Measurements from ENCODE around the gene MRAP2.
"Not testable (repeated sequence)": the region's sequence is repeated elsewhere in the genome, so short reads cannot be mapped to it uniquely, and the experiment has no call there.

MRAP2 gene

DNA sequence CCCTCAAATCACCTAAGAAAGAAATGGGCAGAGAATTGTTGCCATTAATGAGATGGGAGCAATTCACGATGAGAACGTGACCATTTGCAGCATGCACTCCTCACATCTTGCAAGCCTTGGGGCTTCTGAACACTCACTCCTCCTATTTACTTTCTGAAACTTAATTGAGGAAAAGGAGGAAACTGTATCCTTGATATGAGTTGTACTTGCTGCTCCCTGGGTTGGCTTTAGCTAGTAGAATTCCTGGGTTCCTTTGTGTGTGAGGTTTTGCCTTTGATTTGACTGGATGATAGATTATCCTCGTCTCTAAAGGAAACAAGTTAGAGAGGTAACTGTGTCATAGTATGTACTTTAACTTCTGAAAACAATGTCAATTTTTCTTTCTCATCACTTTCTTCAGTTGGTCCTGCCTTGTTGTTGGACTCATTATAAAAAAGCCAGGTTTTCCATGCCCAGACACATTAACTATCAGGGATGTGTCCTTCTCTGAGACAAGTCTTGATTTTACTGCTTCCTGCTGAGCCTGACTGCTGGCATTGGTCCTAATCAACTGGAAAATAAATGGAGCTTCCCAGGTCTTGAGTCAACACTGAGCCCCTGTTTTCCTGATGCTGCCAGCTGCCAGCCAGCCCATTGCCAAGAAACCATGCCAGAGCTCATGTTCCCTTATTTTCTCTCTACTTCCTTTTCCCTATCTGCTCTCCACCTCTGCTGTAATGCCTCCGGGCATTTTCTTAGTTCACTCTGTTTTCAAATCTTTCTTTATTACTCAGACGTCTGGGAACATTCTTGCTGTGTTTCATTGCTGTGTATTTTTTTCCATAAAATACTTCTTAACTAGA is 6.0 kb upstream of the MRAP2 start:
- DNase-seq (ENCODE audit: extremely low read depth in 1 of 2, low read depth in 1 of 2) = no peak

DNA sequence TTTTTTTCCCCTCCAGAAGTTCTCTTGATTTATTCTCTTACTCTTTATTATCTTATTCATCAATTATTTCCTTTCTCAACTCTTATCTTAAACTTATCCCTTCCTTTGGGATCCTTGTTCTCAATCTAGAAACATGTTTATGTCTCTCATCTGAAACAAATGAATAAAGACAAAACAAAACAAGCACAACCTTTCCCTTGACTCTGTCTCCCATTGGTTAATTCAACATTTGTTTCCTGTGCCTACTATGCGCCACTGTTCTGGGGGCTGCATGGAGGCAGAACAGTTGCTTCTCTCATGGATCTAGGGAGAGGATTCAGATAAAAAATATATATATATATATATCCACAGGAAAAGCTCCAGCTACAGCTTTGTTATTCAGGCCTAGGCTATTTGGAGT is 5.2 kb upstream of the MRAP2 start:
- no peak for DNase-seq (ENCODE audit: extremely low read depth in 1 of 2, low read depth in 1 of 2)

DNA sequence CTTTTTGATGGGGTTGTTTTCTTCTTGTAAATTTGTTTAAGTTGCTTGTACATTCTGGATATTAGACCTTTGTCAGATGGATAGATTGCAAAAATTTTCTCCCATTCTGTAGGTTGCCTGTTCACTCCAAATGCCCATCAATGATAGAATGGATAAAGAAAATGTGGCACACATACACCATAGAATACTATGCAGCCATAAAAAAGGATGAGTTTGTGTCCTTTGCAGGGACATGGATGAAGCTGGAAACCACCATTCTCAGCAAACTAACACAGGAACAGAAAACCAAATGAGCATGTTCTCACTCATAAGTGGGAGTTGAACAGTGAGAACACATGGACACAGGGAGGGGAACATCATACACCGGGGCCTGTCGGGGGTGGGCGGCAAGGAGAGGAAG is 1.6 kb upstream of the MRAP2 start:
- not testable (repeated sequence) for DNase-seq (ENCODE audit: extremely low read depth in 1 of 2, low read depth in 1 of 2)

DNA sequence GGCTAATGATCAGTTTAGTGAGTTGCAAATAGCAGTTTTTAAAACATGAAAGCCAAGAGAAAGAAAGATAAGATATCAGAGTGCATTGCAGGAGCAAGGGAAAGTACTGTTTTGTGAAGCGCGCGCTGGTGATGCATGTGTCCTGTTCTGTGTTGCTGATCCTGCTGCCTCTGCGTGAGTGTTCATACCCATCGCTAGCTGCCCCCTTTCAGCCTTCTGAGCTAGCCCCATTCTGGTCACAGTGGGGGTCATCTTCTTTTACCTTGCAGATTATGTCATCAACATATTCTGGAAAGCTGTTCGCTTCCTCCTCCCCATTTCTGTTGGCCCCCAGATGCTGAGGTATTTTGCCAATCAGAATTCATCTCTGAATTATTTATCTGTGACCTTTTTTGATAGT is 1.9 kb downstream of the MRAP2 start:
- no peak for DNase-seq (ENCODE audit: extremely low read depth in 1 of 2, low read depth in 1 of 2)

DNA sequence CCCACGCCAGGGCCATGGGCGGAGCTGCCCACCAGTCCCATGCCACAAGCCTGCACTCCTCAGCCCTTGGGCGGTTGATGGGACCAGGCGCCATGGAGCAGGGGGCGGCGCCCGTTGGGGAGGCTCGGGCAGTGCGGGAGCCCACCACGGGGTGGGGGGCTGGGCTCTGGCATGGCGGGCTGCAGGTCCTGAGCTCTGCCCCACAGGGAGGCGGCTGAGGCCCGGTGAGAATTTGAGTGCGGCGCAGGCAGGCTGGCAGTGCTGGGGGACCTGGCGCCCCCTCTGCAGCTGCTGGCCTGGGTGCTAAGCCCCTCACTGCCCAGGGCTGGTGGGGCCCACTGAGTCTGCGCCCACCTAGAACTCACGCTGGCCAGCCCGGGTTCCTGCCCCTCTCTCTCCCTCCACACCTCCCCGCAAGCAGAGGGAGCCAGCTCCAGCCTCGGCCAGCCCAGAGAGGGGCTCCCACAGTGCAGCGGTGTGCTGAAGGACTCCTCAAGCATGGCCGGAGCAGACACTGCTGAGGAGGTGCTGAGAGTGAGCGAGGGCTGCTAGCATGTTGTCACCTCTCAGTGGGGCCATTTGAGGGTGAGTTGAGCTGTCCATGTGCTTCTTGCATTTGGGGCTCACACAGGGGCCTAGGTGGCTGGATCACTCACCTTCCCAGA is 4.0 kb downstream of the MRAP2 start:
- no peak for DNase-seq (ENCODE audit: extremely low read depth in 1 of 2, low read depth in 1 of 2)

DNA sequence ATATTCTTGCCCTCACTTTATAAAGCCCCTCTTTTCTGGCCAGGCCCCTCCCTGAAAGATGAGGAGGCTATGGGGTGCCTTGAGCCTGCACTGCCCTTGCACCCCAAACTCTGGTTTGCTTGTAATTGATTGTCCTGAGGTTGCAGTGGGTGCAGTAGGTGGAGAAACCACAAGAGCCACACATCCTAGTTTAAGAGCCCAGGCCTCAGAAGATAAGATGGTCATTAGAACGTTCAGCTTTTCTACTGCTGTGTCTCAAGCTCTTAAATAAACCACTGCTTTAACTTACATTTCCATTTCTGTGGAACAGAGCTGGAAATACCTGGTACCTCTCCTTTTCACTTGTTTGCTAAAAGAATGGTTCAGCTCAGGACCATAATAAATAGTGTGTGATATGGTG is 9.0 kb downstream of the MRAP2 start:
- no peak for DNase-seq (ENCODE audit: extremely low read depth in 1 of 2, low read depth in 1 of 2)

DNA sequence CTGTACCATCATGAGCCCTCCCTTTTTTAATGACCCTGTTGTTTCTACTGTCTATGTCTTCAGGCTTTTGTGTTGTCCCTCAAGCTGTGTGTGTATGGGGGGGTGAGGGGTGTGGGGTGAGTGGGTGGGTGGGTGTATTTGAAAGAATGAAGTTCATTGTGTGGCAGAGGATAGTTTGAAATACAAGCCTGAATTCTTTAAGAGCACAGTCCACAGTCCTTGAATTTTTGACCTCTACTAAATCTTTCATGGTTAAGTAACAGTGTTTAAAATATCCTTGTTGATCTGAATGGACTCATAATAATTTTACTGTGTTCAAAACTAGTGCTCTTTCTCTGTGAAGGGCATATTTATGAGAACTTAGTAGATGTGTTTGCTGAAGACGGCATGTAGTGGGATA is 10.0 kb downstream of the MRAP2 start:
- no peak for DNase-seq (ENCODE audit: extremely low read depth in 1 of 2, low read depth in 1 of 2)

DNA sequence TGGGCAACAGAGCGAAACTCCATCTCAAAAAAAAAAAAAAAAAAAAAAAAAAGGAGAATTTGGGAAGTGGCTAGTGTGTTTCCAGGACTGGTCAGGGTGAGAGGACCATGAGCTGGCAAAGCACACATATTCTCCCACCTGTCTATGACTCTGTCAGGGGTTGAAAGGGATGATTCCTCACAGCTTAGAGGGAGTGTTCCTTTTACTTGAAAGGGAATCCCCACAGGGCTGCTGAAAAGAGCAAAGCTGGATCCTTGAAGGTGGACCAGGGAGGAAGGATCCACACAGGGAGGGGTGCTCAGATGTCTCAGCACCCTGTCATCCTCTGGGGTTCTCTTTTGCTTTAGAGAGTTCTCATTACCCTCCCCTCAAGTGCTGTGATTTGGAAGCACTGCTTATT is 13.2 kb downstream of the MRAP2 start:
- DNase-seq (ENCODE audit: extremely low read depth in 1 of 2, low read depth in 1 of 2) = no peak

DNA sequence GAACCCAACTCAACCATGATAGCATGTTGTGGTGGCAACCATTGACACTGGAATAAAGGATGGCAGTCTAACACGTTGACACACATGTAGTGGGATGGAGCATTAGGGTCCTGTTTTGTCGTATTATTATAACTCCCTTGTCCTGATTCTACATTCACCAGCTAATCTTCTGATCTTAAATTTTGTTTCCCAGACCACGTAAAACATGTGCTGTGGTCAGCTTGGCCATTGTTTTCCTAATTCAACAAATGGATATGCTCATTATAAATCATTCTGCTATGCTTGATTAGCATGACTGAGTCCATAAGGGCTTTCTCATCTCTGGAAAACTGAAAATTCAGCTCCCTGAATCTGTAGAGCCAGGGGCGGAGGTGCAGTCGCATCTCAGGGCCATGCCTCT is 15.0 kb downstream of the MRAP2 start:
- no peak for DNase-seq (ENCODE audit: extremely low read depth in 1 of 2, low read depth in 1 of 2)

DNA sequence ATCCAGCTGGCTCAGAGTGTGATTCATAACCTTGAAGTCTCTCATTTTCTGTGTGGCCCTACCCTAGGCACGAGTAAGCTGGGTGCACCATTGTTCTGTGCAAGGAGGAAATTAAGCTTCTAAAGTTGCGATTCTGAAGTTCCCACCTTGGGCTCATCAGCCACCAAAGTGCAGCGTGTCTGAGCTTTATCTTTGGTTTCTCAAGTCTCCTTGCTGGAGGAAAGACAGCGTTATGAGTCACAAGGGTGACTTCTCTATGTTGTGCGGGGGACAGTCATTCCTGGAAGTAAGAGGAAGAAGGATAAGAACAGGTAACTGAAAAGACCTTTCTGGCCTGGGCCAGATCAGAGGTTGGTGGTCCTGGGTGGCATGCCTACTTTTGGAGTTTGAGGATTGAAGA is 16.8 kb downstream of the MRAP2 start:
- no peak for DNase-seq (ENCODE audit: extremely low read depth in 1 of 2, low read depth in 1 of 2)

DNA sequence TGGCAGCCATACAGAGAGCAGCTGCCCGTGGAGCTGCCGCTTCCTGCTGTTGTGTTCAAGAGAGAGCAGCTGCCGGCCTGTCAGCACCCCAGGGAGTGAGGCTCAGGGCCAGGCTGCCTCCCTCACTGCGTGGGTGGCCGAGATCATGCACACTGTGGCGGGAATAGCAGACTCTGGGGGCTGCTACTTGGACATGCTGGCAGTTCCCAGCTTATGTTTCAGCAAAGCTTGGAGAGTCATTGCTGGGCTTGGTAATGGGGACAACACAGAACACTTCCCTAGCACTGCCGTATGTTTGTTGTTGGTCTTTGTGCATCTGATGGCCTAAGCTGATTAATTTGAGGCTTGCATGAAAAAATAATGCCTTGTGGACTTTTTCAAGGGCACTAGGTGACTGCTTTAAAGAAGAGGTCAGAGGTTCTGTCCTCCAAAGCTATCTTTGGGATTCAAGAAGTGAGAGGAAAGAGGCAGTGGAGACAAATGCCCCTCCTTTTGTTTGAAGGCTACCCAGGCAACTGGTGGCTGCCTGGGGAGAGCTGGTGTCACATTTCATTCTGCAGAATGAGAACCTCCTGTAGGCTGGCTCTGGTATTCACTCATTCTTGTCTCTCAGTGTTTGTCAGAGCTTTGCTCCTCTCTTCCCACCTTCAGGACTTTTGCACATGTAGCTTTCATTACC is 18.8 kb downstream of the MRAP2 start:
- DNase-seq (ENCODE audit: extremely low read depth in 1 of 2, low read depth in 1 of 2) = no peak

DNA sequence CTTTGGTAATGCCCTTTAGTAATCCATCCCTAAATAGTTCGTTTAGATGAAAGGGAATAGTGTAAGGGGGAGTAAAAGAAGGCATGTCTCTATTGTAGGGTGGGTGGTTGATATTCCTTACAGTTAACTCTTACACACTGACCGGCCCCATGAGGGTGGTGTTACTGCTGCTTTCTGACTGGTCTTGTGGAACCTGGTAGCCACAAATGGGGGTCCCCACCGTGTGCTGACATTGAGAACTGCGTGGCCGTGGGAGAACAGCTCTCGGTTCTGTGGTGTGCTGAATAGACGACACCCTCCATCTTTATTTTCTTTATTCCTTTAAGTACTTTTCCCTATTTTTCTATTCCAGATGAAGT is 19.3 kb downstream of the MRAP2 start:
- DNase-seq (ENCODE audit: extremely low read depth in 1 of 2, low read depth in 1 of 2) = no peak

DNA sequence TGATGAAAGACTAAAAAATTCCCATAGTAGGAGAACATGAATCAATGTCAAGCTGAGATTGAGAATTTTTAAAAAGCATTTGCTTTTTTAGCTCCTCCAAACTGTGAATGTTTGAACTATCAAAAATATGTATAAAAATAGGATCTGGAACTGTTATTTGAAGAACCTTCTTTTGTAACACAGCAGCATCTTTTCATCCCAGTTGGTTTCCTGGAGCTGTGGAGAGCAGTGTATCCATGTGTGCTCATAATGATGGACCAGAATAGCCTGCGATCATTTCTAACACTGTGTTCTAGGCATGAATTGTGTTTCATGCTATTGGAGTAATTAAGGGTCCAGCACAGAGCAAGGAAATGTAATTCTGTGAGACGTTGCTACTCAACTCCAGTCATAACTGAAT is 22.1 kb downstream of the MRAP2 start:
- DNase-seq (ENCODE audit: extremely low read depth in 1 of 2, low read depth in 1 of 2) = no peak

DNA sequence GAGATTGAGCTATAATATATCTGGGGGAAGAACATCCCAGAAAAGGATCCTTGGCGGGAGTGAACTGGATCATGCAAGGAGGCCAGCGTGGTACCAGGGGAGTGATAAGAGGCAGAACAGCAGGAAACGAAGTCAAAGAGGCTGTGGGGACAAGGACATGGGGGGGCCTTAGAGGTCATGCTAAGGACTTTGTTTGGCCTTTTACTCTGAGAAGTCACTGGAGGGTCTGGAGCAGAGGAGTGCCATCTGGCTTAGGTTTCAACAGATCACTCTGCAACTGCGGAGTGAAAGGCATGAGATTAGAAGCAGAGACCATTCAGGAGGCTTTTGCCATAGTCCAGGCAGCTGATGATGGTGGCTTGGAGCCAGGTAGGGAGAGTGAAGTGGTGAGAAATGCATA is 24.3 kb downstream of the MRAP2 start:
- DNase-seq (ENCODE audit: extremely low read depth in 1 of 2, low read depth in 1 of 2) = no peak

DNA sequence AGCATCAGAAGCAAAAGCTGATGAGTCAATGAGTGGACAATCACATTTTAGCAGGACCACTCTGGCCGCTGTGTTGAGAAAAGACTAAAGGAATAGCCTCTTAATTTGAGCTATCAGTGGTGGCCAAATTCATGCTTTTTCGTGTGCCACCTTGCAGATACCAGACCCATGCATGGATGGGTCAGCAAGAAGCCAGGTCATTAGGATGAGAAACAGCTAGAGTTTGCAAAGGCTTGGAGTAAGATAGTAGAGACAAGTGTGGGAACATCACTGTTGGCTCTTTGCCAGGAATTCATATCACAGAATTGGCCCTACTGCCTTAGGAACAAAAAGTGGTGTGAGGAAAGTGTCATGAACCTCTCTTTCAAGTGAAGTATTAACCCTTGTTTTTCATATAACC is 25.5 kb downstream of the MRAP2 start:
- DNase-seq (ENCODE audit: extremely low read depth in 1 of 2, low read depth in 1 of 2) = no peak

DNA sequence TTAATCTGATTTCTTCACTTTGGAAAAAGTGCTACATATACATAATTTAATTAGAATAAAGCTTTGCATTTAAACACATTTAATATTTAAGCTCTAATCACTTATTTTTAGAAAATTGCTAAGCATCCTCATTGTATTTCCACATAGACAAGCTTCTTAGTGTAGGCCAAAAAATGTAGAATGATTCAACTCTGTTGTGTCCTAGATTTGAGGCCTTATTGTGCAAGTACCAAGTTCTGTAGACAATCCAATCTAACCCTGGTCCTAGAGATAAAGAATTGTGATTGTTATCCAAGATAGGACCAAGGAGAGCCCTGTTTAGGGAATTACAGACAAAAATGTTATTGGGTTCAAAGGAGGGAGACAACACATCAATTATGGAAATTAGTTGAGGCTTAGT is 27.6 kb downstream of the MRAP2 start:
- DNase-seq (ENCODE audit: extremely low read depth in 1 of 2, low read depth in 1 of 2) = no peak

DNA sequence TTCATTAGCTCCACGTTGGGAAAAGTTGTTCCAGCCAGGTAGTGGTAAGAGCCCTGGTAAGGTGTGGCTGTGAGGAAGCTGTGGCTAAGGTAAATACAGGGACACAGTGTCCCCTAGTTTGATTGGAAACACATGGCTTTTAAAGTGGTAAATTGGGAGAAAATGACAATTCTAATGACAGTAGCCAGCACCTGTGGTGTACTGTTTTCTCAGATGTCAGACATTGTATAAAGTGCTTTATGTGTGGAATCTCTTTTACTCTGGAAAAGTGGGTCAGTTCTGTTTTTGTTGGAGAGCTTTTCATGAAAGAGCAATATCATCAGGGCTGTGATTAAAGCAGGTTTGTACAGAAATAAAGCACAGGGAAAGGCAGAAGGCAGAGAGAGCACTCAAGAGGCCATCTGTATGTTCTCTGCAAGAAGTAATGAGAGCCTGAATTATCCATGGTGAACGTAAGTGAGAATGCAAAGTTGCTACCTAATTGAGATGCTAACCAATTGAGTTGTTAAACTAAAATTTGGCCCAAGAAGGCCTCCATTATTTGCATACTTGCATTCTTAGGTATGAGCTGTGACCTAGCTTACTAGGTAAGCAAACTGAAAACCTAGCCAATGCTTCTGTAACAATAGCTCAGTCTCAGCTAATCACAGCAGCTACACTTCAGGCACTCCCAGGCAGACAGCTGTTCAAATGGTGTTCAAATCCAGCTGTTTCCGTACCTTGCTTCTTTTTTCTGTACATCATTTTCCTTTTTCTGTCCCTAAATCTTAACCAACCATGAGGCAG is 28.2 kb downstream of the MRAP2 start:
- DNase-seq (ENCODE audit: extremely low read depth in 1 of 2, low read depth in 1 of 2) = no peak

DNA sequence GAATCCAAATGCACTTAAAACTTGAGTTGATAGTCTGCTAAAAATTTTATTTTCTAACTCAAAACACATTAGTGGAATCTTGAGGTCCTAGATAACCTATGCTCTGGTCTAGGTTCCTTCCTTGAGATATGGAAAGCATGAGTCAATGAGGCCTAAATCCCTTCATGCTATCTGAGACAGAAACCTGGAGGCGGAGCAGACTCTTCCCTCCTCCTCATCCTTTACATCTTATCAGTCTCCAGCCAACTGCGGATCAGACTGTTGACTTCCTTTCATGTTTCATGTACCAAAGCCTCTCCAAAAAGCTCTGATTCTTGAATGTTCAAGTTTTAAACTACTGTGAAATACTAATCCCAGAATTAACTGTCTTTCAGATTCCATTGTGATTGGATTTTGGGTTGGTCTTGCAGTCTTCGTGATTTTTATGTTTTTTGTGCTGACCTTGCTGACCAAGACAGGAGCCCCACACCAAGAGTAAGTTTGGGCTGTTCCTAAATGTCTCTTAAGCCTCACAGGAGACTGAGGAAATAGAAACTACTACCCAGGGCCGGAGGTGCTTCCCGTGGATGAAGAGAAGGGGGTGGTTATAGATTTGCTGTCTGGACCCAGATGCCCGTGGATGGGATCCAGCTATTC is 29.1 kb downstream of the MRAP2 start:
- DNase-seq (ENCODE audit: extremely low read depth in 1 of 2, low read depth in 1 of 2) = no peak

DNA sequence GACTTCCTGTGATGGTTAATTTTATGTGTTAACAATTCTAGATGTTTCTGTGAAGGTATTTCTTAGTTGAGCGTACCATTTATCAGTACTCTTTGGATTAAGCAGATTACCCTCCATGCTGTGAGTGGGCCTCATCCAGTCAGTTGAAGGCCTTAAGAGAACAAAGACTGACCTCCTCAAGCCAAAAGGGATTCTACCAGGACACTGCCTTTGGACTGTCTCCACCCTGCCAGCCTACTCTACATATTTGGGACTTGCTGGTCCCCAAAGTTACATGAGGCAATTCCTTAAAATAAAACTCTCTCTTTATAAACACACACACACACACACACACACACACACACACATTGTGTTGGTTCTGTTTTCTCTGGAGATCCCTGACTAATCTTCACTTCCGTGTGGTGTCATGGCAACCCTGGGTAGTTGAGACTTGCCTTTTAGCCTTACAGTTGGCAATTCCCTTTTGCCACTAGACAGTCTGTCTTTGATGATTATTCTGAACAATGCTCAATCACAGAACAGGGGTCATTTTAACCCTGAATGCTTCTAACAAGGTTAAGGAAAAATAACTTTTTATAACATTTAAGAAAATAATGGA is 32.2 kb downstream of the MRAP2 start:
- no peak for DNase-seq (ENCODE audit: extremely low read depth in 1 of 2, low read depth in 1 of 2)

DNA sequence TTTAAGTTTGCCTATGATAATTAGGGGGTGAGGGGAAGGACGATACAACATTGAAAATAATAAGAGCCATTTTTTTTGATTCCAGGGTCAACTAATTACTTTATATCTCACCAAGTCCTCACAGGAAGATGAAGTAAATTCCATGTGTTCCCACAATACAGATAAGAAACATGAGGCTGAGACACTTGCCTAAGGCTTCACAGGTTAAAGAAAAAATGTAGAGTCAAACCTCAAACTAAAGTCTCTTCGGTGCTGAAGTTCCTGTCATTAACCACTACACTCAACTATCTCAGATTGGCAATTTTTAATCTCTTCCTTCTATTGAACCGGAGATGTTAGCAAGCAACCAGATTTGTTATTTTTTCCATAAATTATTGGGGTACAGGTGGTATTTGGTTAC is 33.0 kb downstream of the MRAP2 start:
- DNase-seq (ENCODE audit: extremely low read depth in 1 of 2, low read depth in 1 of 2) = no peak

DNA sequence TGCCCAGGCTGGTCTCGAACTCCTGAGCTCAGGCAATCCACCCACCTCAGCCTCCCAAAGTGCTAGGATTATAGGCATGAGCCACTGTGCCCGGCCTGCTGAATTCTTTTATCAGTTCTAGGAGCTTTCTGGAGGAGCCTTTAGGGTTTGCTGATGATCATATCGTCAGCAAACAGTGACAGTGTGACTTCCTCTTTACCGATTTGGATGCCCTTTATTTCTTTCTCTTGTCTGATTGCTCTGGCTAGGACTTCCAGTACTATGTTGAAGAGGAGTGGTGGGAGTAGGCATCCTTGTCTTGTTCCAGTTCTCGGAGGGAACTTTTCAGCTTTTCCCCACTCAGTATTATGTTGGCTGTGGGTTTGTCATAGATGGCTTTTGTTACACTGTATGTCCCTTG is 35.3 kb downstream of the MRAP2 start:
- not testable (repeated sequence) for DNase-seq (ENCODE audit: extremely low read depth in 1 of 2, low read depth in 1 of 2)
